Stimulated activated naive B cell treated with anti-CD40 and anti-IgM and Interleukin-4, amounts not matched to agents 10 μg/mL and 1 μg/mL and 100 μg/mL, for 72 hours (primary cell): Measurements from ENCODE around the gene DCTN2.

Source experiments
- ATAC-seq, 2 donors: fragments of 150-1000 bp; cut with Tn5 transposase; replicated peaks; 2 replicates each; pipeline ENCODE4 v1.10.0; 2021; ENCODE audit warnings: moderate library complexity in 1 of 2
- DNase-seq: peaks from one replicate; pipeline ENCODE4 v3.0.0; 2021
- H3K27ac Mint-ChIP-seq: one replicate; pipeline ENCODE4 v1.8.0; 2022; ENCODE audit warnings: mild to moderate bottlenecking, mixed read lengths
- H3K27me3 Mint-ChIP-seq, 2 donors: one replicate each; pipeline ENCODE4 v1.8.0; 2022; ENCODE audit warnings: mixed read lengths in 2 of 2
- H3K36me3 Mint-ChIP-seq, 2 donors: one replicate each; pipeline ENCODE4 v1.8.0; 2022; ENCODE audit warnings: mixed read lengths in 2 of 2, mild to moderate bottlenecking in 1 of 2
- H3K4me1 Mint-ChIP-seq, 2 donors: one replicate each; pipeline ENCODE4 v1.8.0; 2022; ENCODE audit warnings: mixed read lengths in 2 of 2, mild to moderate bottlenecking in 1 of 2
- H3K4me3 Mint-ChIP-seq, 2 donors: one replicate each; pipeline ENCODE4 v1.8.0; 2022; ENCODE audit warnings: mild to moderate bottlenecking in 2 of 2, mixed read lengths in 2 of 2, moderate library complexity in 1 of 2
- H3K9me3 Mint-ChIP-seq, 2 donors: one replicate each; pipeline ENCODE4 v1.8.0; 2022; ENCODE audit warnings: mixed read lengths in 2 of 2, mild to moderate bottlenecking in 1 of 2

DCTN2 gene

DNA sequence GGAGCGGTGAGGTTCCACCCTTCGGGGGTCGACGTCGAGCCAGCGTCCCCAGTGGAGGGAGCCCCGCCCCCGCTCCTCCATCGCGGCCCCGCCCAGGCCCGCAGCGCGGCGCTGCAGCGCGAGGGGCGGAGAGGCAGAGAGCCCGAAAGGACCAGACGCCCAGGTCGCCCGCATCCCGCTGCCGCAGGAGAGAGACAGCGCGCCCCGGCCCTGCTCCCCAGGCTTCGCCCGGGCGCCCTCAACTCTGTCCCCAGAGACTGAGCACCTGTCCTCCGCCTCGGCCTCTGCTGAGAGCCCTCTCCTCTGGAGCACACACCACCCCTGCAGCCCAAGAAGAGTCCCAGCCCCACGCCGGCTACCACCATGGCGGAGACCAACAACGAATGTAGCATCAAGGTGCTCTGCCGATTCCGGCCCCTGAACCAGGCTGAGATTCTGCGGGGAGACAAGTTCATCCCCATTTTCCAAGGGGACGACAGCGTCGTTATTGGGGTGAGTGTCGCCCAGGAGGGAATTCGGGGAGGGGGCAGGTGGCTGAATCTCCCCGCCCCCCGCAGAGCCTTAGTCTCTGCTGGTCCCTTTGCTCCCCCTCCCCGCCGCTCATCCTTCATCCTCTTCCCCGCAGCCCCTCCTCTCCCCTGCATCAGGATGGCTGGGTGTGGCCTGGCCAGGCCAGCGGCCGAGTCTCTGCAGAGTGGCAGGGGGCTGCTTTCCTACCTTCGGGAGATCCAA is 3.1 kb upstream of the DCTN2 start, which contains the start of gene KIF5A:
Gene KIF5A, plus strand, starts transcription at position 136 of the 732 bp plus-strand sequence. Its CDS starts 228 bp downstream, at position 364.
- Mint-ChIP-seq H3K9me3 (no peaks in the 10 kb centered on the region), H3K4me3 (peak within 1 kb of the TSS; percentile 85 to 89), H3K27ac (no peak within 1 kb of the TSS), H3K36me3 (peaks cover 7 to 13% of the 10 kb centered on the region in 2 donors), H3K4me1 (peaks cover 29 to 49% of the 10 kb centered on the region in 2 donors), H3K27me3 (peaks cover 36 to 38% of the 10 kb centered on the region in 2 donors)
- peak; percentile 36 for DNase-seq
- peak; percentile 35 to 52 for ATAC-seq

DNA sequence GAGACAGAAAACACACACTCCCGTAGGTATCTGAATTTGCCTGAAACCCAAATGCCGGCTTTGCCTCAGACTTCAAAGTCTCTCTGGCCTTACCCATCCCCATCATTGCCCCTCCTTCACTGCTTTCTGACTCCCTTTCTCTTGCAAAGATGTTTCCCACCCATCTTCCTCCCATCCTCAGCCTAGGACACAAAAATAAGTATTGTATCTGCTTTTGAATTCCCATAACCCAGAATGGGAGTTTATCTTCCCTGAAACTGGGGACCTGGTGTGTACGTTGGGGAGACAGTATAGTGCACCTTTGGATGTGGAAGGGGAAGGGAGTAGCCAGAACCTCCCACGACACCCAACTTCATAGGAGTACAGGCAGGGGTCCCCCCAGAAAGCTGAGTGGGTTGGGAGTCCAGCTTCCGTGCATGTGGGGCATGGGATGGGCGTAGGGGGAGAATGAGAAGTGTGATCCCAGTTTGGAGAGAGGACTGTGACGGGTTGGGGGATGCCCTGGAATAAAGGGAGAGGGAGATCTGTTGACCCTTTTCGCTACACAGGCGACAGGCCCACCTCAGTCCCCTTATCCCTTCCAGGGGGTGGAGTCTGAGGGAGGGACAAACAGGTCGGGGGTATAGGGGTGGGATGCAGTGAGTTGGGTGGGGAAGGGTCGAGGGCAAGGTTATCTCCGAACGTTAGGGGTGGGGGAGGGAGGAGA is 2.4 kb upstream of the DCTN2 start:
- Mint-ChIP-seq H3K27me3 (peaks cover 35 to 36% of the 10 kb centered on the region in 2 donors), H3K4me3 (peak overlapping the region; percentile 85 to 89), H3K9me3 (no peaks in the 10 kb centered on the region), H3K4me1 (peaks cover 32 to 55% of the 10 kb centered on the region in 2 donors), H3K27ac (no peak overlapping the region), H3K36me3 (peaks cover 7 to 17% of the 10 kb centered on the region in 2 donors)
- no peak for ATAC-seq
- DNase-seq = no peak

DNA sequence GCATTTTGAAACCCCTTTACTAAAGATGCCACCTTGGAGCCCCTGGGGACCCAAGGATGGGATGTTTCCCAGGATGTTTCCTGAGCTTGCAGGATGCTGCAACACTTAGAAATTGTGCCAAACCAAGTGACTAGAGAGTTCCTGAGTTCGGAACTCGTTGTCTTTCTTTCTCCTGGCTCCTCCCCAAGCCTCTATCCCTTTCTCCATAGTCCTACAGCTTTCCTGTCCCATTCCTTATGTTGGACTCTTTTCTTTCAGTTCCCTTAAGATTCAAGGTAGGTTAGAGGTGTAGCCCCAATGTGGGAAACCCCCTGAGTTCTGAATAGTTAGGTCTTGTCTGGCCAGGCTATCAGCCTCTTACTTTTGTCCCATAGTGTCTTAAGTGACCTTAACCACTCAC is 1.5 kb upstream of the DCTN2 start:
- no peak for DNase-seq
- H3K9me3 Mint-ChIP-seq = no peaks in the 10 kb centered on the region
- H3K4me3 Mint-ChIP-seq = peak overlapping the region in 1 of 2 donors; percentile 27
- no peak for ATAC-seq
- no peak overlapping the region for H3K27ac Mint-ChIP-seq
- H3K36me3 Mint-ChIP-seq = peaks cover 7 to 17% of the 10 kb centered on the region in 2 donors
- peaks cover 34 to 55% of the 10 kb centered on the region in 2 donors for H3K4me1 Mint-ChIP-seq
- H3K27me3 Mint-ChIP-seq = peaks cover 29 to 30% of the 10 kb centered on the region in 2 donors

DNA sequence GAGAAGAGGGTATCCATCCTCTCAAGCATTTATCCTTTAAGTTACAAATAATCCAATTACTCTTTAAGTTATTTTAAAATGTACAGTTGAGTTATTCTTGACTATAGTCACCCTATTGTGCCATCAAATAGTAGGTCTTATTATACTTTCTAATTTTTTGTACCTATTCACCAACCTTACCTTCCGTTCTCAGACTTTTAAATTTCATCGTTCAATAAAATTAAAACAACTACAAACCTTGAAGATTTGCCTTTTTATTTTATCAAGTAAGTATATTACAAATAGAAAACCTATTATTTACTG is 972 bp upstream of the DCTN2 start:
- H3K9me3 Mint-ChIP-seq = no peaks in the 10 kb centered on the region
- DNase-seq = no peak
- no peak for ATAC-seq
- no peak overlapping the region for H3K4me3 Mint-ChIP-seq
- H3K27me3 Mint-ChIP-seq = peaks cover 24 to 27% of the 10 kb centered on the region in 2 donors
- peaks cover 36 to 55% of the 10 kb centered on the region in 2 donors for H3K4me1 Mint-ChIP-seq
- no peak overlapping the region for H3K27ac Mint-ChIP-seq
- peaks cover 7 to 17% of the 10 kb centered on the region in 2 donors for H3K36me3 Mint-ChIP-seq

DNA sequence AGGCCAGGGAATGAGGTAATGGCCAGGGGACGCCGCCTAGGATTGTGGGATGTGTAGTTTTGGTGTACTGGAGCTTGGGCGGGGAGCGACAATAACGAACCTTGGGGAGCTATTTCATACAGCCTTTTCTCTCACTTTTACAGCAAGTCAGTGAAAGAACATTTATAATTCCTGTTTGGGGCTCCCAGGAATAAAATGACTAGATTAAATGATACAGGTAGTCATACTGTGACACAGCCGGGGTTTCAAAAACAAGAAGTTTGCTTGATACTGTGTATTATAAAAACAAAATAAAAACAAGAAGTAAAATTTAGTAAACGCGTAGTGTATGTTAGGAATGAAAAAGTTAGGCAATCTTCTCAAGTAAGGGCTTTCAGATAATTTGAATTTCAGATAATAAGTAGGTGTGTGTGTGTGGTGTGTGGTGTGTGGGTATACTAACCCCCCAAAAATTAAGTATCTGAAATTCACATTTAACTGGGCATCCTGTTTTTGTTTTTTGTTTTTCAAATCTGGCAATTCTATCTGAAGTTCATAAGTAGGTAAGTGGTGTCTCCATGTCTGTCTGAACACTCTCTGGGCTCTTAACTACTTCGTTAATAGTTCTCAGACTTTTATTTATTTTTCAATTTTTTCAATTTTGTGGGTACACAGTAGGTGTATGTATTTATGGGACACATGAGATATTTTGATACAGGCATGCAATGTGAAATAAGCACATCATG is 458 bp upstream of the DCTN2 start:
- Mint-ChIP-seq H3K27ac (peak overlapping the region; percentile 97), H3K4me1 (peaks cover 36 to 55% of the 10 kb centered on the region in 2 donors), H3K4me3 (peak overlapping the region; percentile 91 to 99), H3K36me3 (peaks cover 7 to 17% of the 10 kb centered on the region in 2 donors), H3K27me3 (peaks cover 23 to 27% of the 10 kb centered on the region in 2 donors), H3K9me3 (no peaks in the 10 kb centered on the region)
- DNase-seq = no peak
- no peak for ATAC-seq

DNA sequence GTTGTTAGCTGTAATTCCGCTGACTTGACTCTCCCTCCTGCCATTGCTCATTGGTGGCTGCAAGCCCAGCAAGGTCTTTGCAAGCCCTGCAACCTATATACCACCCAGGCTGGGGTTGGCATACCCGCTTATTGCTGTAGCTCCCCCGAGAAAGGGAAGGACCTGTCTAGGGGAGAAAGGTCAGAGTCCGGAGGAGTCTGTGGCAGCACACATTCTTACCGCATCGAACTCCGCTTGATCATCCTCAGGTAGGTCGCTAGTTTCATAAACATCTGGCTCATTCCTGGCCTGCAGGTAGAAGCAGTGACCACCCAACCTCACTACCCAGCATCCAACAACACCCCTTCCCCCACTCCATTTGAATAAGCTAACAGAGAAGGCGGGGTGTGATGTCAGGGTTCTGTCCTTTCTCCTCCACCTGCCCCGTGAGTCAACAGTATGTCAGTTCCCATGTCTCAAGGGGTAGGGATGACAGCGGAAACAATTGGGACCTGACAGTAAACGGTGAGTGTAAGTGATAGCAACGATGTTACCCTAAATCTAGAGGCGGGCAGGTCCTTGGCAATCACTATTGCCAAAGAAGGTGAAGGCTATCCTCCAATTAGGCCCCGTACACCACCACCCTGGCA is 1.1 kb downstream of the DCTN2 start:
- Mint-ChIP-seq H3K9me3 (no peaks in the 10 kb centered on the region), H3K36me3 (peaks cover 11 to 20% of the 10 kb centered on the region in 2 donors), H3K27ac (peak overlapping the region; percentile 97), H3K4me3 (peak overlapping the region; percentile 91 to 99), H3K4me1 (peaks cover 36 to 55% of the 10 kb centered on the region in 2 donors), H3K27me3 (peaks cover 19 to 25% of the 10 kb centered on the region in 2 donors)
- DNase-seq = no peak
- no peak for ATAC-seq

DNA sequence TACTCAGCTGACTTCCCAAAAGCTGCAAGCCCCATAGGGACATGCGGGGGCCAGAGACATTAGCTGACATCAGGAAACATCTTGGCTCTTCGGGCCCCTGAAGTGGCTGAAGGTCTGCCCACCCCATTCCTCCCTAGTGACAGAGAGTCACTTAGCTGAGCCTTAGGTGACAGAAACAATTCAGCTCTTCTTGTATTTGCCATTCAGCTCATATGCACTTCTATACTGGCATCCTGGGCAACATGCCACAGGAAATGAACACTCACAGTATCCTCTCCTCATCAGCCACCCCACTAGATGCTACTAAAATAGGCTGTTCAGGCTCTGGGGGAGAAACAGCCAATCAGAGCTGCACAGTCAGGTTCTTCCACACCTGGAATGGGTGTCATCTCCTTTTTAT is 3.4 kb downstream of the DCTN2 start:
- Mint-ChIP-seq H3K36me3 (peaks cover 12 to 39% of the 10 kb centered on the region in 2 donors), H3K4me3 (no peak overlapping the region), H3K27me3 (peaks cover 1 to 2% of the 10 kb centered on the region in 2 donors), H3K27ac (no peak overlapping the region), H3K4me1 (peaks cover 24 to 40% of the 10 kb centered on the region in 2 donors), H3K9me3 (no peaks in the 10 kb centered on the region)
- ATAC-seq (no peak), DNase-seq (no peak)

DNA sequence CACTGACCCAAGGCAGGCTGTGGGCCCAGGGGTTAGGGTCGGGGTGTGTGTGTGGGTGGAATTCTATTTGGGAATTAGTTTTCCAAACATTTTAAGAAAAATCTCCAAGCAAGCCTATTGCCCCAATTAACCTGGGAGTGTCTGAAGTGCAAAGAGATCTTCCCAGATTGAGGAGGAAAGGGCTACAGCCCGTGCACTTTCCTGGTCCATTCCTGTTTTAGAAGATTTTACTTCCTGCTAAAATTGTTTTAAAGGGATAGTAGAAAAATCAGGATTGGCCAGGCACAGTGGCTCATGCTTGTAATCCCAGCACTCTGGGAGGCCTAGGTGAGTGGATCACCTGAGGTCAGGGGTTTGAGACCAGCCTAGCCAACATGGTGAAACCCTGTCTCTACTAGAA is 5.3 kb downstream of the DCTN2 start:
- DNase-seq (no peak), ATAC-seq (no peak)
- Mint-ChIP-seq H3K27ac (no peak overlapping the region), H3K36me3 (peaks cover 20 to 55% of the 10 kb centered on the region in 2 donors), H3K27me3 (no peaks in the 10 kb centered on the region), H3K9me3 (no peaks in the 10 kb centered on the region), H3K4me1 (peaks cover 25 to 34% of the 10 kb centered on the region in 2 donors), H3K4me3 (no peak overlapping the region)

DNA sequence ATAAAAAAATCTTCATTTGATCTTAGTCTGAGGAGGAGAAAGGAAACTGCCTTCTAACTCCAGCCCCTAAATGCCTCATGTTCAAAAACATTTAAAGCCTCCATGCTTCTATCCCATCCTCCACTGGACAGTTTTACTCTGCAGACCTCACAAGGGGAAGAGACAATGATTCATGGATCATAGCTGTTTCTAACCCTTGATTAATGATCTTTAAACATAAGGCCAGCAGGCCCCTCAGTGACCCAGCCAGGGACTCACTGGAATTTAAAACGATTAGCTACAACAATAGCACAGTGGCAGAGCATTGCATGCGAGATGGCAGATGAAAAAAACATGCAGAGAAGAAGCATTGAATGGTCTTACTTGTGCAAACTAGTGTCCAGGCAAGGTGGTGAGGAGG is 6.0 kb downstream of the DCTN2 start:
- H3K9me3 Mint-ChIP-seq = no peaks in the 10 kb centered on the region
- peaks cover 20 to 27% of the 10 kb centered on the region in 2 donors for H3K4me1 Mint-ChIP-seq
- ATAC-seq = no peak
- peaks cover 18 to 55% of the 10 kb centered on the region in 2 donors for H3K36me3 Mint-ChIP-seq
- H3K27ac Mint-ChIP-seq = no peak overlapping the region
- H3K27me3 Mint-ChIP-seq = no peaks in the 10 kb centered on the region
- no peak overlapping the region for H3K4me3 Mint-ChIP-seq
- no peak for DNase-seq

DNA sequence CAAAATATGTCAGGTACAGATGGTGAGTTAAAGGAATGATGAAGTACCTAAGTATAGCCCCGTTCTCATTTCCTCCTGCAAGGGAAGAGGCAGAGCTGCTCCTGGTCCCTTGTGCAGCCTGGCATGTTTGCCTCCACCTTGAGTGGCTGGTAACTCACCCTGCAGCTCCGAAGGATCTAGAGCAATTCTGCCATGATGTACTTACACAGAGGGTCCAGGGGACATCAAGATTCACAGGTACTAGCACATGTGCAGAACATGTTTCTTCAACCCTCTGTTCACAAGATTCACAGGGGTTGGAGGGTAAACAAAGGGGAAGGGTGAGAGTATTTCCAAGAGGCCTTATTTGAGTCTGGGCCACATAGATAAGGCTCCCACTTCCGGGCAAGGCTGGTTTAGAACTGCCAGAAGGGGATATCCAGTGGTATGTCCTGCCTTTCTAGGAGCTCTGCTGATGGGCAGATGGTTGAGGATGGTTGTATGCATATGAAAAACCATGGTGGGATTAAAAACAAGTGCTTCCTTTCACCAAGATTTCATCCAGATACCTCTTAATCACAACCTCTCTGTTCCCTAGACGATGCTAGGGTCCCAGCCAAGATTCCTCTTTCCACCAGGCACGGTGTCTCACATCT is 7.7 kb downstream of the DCTN2 start:
- peak overlapping the region; percentile 72 for H3K27ac Mint-ChIP-seq
- no peaks in the 10 kb centered on the region for H3K27me3 Mint-ChIP-seq
- H3K36me3 Mint-ChIP-seq = peaks cover 19 to 57% of the 10 kb centered on the region in 2 donors
- ATAC-seq = no peak
- H3K9me3 Mint-ChIP-seq = no peaks in the 10 kb centered on the region
- no peak for DNase-seq
- H3K4me1 Mint-ChIP-seq = peaks cover 11 to 12% of the 10 kb centered on the region in 2 donors
- H3K4me3 Mint-ChIP-seq = no peak overlapping the region

DNA sequence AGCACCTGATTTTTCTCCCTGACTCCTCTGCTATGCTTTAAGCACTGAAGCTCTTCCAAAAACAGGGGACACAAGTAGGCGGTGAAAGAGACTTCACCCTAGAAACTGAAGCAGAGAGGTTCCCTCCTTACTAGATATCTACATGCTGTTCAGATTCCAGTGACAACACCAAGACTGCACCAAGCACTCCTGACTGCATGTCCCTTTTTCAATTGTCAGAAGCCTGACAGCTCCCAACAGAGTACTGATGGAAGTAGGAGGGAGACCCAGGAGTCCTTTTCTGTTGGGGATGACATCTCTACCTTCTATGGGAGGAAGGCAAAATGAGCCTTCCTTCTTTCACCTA is 10.4 kb downstream of the DCTN2 start:
- peaks cover 34 to 78% of the 10 kb centered on the region in 2 donors for H3K36me3 Mint-ChIP-seq
- H3K4me3 Mint-ChIP-seq = no peak overlapping the region
- peaks cover 7 to 12% of the 10 kb centered on the region in 2 donors for H3K4me1 Mint-ChIP-seq
- DNase-seq (no peak), ATAC-seq (no peak)
- no peaks in the 10 kb centered on the region for H3K27me3 Mint-ChIP-seq
- H3K27ac Mint-ChIP-seq = no peak overlapping the region
- no peaks in the 10 kb centered on the region for H3K9me3 Mint-ChIP-seq

DNA sequence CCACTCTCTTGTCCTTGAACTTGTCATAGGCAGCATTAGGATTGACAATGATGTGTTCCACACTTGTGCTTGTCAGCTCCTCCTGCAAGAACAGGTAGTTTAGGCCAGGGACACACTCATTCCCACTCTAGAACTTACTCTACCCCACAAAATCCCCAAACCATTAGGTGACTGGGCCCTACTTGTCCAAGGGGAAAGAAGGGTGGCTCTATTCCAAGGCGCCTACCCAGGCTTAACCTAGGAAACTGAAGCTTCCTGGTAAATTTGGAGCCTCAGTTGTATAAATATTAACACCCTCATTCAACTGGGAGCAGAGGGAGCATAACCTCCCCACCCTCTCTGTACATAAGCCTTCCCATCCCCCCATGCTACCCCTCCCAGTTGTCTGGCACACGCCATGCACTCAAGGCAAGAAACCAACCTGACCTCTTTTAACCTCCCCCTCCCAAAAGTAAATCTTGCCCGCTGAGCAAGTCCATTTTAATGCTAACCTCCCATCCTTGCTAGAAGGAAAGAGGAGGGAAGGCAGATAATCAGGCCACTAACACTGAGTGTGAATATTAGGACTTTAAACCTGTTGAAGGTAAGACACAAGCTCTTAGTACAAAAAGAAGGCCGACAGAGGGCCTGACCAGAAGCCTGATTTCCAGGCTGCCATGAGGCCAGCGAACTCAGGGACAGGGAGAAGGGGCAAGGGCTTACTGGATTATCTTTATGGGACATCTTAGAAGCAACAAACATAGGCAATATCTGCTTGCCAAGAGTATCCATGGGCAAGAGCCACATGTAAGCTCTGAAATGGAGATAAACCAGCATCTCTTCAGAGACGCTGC is 11.0 kb downstream of the DCTN2 start:
- peak overlapping the region; percentile 57 for H3K27ac Mint-ChIP-seq
- peaks cover 7 to 12% of the 10 kb centered on the region in 2 donors for H3K4me1 Mint-ChIP-seq
- H3K36me3 Mint-ChIP-seq = peaks cover 31 to 79% of the 10 kb centered on the region in 2 donors
- DNase-seq (no peak), ATAC-seq (no peak)
- H3K27me3 Mint-ChIP-seq = no peaks in the 10 kb centered on the region
- H3K4me3 Mint-ChIP-seq = no peak overlapping the region
- H3K9me3 Mint-ChIP-seq = no peaks in the 10 kb centered on the region

DNA sequence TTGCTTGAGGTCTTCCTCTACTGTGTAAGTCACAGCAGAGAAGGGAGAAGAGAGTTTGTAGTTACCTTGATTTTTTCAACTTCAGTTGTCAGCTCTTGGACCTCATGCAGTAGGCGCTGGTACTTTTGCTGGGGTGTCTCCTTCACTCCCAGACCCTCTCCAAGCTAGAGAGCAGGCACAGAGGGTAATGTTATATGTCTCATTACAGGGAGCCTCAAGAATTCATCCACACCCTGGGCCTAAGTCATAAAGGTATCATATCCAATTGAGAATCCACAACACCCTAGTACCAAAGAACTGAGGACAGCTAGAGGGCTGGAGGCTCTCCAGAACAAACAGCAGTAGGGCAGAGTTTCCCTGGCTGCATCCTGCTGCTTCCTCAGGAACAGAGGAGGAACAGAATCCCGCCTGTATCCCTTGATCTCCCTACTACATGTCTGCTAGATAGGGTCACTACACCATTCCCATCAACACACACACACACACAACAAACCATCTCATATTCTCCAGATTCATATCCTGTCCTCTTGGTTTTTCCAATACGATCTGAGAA is 11.9 kb downstream of the DCTN2 start:
- Mint-ChIP-seq H3K9me3 (no peaks in the 10 kb centered on the region), H3K4me1 (peaks cover 7 to 12% of the 10 kb centered on the region in 2 donors), H3K27ac (peak overlapping the region; percentile 3), H3K27me3 (no peaks in the 10 kb centered on the region), H3K36me3 (peaks cover 30 to 75% of the 10 kb centered on the region in 2 donors), H3K4me3 (no peak overlapping the region)
- ATAC-seq (no peak), DNase-seq (no peak)
